GM19372 (cell line): ENCODE data around the gene MAPKAP1.

Experiments used
- ATAC-seq: cut with Tn5 transposase; IDR thresholded peaks from one replicate; pipeline ENCODE4 v1.9.1; 2021; ENCODE audit warnings: mild to moderate bottlenecking, low read depth, moderate library complexity; ENCODE audit not compliant: unreplicated experiment

MAPKAP1 gene

DNA sequence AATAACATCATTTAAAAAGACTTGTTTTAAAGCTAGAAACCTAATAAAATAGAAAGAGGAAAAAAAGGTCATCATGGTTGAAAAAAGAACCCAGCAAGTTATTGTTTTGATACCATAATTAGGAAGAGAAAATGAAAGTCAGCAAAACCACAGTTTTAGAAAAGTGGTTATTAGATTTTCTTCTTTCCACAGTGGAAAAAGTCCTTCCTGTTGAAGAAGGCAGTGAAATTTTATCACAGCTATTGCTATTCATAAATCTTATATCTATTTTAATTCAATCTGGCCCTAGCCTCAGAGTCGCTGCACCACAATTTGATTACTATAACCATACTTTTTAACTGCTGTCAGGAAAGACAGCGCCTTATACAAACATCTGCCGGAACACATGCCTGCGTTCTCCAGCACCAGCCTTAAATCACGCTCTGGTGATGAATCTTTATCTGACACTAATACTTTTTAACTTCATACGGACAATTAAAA lies 60.3 kb downstream of the MAPKAP1 start:
- ATAC-seq = no peak

DNA sequence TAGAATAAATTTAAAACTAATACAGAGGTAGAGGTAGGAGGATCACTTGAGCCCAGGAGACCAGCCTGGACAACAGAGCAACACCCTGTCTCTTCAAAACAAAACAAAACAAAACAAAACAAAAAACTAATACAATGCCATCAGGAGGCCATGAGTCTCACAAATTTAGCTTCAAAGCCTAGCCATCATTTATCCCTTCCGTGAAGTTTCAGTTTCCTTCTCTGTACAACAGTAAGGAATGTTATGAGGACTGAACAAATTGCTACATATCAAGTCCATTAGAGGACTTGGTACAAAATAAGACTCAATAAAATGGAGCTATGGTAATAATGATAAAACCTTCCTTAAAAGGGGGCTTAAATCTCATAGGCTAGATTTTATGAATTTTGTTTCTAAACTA lies 60.8 kb downstream of the MAPKAP1 start:
- no peak for ATAC-seq

DNA sequence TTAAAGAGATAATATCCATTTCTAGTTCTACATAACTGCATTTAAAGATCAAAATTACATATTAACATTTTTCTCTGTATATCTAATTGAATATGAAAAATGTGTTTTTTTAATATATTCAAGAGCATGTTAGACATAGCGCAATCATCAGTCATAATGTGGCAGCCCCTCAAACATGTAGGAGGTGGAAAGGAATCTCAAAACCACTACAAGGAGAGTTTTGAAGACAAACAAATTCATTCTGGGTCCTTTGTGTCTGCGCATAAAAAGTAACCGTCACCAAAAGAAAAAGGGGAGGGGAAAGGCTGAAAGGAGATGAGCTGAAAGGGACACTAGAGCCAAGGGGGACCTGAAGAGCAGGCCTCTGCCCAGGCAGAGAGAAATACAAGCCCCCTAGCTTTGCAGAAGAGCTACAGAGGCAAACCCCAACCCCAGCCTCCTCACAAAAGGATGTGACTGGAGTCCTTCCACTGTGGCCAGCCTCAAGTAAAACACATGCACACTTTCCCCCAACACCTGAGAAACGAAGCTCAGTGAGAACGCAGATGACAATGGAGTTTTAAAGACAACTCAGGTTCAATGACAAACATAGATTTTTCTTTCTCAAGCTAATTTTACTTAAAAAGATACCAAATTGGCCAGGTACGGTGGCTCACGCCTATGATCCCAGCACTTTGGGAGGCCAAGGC lies 62.0 kb downstream of the MAPKAP1 start:
- no peak for ATAC-seq

DNA sequence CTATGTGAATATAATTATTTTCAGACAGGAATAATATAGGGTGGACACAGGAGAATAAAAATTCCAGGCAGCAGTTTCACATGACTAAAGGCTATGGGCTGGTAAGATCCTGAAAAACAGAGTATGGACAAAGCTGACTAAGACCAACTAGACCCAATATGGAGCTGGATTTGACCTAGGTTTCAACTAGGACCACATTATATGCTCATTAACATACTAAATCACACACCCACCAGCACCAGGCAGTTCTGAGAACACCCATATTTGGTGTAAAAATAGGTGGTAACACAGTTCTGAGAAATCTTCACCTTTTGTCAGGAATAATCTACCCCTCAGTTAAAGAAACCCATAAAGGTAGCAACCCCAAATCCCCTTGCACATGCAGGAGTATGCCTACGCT lies 64.7 kb downstream of the MAPKAP1 start:
- no peak for ATAC-seq

DNA sequence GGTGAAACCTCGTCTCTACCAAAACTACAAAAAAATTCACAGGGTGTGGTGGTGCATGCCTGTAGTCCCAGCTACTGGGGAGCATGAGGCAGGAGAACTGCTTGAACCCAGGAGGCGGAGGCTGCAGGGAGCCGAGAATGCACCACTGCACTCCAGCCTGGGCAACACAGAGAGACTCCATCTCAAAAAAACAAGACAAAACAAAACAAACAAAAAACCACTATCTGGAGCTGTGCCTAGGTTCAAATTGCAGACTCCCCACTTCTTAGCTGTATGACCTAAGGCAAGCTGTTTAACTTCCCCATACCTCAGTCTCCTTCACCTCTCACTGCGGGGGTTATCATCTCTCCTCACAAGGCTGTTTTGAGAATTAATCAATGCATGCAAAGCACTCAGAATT lies 68.0 kb downstream of the MAPKAP1 start:
- ATAC-seq = no peak

DNA sequence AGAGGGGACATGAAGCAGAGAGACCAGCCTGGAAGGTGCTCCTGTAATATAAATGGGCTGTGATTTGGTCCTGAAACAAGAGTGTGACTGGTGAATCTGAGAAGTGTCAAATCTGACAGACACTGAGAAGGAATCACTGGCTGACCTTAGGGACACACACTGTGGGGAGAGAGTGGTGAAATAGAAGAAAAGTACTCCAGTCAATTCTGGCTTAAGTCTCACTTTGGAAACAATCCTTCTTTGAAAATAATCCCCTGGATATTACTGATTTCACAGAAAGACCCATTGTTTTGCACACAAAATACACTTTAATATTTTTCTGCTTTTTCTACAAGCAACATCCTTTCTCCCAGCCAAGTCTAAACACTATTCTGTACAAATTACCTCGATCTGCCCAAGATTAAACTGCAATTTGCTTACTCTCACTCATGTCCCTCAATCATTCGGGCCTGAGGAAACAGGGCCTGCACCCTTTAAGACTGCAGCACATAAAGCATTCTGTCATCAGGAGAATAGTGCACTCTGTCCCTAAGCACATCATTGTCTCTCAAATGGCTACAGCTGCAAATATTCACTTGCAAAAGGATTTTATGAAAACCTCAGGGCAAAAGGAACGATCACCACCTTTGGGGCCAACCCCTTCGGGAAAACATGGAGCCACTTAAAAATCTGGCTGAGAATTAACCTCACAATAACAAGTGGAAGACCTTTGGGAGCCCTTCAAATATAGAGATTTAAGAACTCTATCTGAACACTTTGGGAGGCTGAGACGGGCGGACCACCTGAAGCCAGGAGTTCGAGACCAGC lies 68.6 kb downstream of the MAPKAP1 start:
- no peak for ATAC-seq

DNA sequence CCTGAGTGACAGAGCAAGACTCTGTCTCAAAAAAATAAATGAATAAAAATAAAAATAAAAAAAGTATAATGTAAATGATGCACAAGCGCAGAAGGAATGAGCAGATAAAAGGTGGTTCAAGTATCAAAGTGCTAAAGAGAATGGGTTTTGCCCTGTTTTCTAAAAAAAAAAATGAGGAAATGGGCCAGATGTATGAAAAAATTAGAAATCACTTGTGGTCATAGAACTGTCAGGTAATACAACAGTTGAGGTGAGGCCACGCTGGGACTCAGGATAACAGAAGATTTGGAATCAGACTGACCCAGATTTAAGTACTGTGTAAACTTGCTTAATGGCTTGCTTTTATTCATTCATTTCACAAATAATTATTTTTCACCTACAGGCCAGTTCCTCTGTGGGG lies 69.8 kb downstream of the MAPKAP1 start:
- ATAC-seq = no peak

DNA sequence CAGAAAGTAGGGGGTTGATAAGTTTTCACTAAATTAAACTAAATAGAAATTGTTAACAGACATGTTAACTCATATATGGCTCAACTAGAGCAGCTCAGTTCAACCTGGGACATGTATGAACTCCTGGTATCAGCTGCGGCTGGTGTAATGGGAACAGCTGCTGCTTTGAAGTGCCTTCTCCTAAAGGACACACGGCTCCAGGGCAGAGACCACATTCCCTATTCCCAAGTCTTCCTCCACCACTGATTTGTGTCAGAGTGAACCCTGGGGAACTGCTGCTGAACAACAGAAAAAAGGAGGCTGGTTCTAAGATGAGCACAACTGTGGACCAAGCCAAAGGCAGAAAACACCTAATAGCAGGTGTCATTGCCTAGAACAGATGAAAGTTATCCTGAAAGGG lies 71.1 kb downstream of the MAPKAP1 start:
- ATAC-seq = no peak

DNA sequence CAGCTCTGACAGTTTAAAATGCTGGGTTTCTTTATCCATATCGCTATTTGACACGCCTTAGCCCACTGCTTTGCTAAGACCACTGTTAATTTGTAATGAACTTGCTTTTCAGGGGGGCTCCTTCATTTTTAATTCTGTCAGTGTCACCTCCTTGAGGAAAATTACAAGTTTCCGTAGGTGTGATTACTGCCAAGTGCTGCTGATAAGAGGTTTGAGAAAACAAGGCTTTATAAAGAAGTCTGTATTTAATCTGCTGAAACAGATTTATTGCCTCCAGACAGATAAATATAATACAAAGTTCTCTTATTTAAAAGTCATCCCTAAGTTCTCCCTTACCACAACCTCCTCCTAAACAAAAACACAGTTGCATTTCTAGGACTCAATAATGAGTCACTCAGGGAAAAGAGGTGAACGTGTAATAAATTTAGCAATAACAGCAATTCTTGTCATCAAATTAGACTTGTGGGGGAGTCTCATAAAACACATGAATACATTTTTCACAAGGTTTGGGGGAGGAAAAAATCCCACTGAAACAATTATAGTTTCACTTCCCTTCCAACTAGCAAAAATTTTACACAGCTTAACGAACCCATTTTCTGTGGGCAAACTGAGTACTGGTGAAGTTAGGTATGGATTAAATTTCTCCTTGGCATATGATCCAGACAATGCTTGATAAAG lies 72.8 kb downstream of the MAPKAP1 start:
- ATAC-seq = no peak

DNA sequence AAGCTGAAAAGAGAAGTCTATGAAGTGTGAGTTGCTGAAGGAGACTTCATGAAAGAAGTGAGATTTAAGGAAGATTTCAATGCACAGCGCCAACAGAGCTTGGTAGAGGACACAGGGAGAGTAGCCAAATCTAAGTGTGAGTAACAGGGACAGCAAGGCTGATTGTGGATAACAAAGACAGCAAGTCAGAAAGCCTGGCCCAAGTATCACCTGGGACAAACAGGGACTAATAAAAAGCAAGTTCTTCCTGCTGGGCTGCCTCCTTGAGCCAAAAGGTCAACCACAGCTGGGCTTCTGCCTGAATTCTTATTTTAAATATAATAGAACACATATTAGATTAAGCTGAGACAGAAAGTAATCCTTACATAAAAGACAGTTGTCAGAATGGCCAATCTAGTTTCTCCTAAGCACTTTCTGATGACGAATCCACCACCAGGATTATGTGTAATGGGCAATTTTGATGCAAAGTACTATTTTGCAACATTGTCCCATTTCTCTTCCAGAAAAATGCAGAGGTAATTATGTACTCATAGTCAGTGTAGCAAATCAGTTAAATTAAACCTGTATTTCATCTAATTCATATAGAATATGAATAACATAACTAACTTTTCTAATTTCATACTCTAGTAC lies 73.8 kb downstream of the MAPKAP1 start:
- ATAC-seq = no peak

DNA sequence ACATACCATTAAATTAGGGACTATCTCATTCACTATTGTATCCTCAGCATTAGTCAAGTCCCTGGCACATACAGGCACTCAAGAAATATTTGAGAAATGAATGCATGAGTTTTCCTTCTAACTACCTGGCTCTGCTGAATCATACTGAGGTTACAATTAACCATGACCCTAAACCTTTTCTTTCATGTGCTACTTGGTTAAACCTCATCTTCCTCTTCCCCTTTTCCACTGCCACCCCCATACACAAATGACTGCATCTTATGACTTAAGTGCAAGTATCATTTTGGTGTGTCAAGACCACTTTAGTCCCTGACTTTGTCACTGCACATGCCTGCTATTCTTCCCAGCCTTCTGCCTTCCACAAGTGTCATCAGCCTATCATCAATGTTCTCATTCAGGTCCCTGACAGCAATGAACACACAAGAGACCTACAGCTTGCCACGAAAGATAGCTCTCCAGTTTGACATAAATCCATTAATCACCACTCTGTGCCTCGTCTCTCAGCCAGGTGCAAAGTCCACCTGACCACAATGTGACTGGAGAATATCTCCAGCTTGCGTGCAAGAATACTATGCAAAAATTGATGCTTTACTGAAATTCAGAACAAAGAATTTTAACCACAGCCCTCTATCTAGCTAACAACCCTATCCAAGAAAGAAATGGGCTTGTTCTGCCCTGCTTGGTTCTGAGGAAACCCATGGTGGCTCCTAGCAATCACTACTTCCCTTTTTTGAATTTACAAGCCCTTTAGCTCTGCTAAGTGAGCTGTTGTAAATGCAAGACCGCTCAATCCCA lies 74.5 kb downstream of the MAPKAP1 start:
- ATAC-seq = peak; percentile 48

DNA sequence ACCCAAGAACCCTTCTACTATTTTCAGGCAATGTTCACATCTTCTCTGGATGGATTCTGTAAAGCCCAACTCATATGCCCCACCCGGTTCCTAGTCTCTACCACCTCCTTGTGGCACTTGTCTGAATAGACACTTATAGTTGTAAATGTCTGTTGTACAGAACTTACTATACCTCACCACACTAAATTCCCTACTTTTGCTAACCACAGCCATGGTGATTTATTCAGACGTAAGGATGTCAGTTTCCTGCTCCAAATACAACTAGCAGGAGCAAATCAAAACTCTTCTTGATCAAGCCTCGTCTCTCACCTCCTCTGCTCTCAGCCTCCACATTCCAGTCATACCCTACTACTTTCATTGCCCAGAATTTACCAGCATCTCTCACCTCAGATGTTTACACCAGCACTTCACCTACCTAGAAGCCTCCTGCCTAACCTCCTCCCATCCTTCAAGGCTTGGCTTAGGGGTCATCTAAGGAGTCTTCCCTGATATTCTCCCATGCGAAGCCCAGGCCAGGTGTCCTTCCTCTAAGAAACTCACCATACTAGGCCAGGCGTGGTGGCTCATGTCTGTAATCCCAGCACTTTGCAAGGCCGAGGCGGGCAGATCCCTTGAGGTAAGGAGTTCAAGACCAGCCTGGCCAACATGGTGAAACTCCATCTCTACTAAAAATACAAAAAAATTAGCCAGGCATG lies 75.5 kb downstream of the MAPKAP1 start:
- ATAC-seq = no peak

DNA sequence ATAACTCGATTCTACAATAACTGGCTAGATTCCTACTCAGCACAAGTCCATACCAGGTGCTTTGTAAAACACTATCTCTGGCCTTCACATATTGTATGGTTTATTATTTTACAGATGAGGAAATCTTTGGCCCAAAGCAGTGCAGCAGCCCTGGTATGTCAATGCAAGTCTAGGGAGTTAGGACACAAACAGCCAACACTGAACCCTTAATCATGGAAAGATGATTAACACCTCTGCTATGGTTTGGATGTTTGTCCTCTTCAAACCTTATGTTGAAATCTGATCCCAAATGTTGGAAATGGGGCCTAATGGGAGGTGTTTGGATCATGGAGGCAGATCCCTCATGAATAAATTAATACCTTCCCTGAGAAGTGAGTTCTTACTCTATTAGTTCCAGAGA lies 76.6 kb downstream of the MAPKAP1 start:
- ATAC-seq = no peak

DNA sequence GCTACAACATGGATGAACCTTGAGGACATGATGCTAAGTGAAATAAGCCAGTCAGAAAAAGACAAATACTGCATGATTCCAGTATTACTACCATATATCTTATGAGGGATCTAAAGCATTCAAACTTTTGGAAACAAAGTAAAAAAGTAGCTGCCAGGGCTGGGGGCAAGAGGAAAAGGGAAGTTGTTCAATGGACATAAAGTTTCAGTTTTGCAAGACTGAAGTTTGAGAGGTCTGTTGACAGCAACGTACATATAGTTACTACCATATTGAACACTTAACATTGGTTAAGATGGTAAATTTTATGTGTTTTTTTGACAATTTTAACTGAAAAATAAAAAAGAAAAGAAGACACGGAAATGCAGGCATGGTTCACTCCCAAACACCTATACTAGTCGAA lies 77.6 kb downstream of the MAPKAP1 start:
- no peak for ATAC-seq

DNA sequence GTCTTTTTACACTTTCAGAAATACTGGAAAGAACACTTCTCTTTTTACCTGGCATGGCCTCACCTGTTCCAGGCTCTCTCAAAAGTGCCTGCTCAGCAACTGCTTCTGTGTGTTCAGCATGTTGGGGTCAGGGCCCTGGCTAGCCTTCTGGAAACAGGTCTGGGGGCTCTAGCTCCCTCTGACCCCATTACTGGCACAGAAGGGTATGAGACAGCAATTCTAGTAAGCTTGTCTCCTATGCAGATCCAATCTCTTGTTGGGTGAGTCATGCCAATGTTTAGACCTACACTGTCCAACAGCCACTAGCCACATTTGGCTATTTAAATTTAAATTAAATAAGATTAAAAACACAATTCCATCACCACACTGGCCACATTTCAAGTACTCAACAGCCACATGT lies 80.8 kb downstream of the MAPKAP1 start:
- no peak for ATAC-seq

DNA sequence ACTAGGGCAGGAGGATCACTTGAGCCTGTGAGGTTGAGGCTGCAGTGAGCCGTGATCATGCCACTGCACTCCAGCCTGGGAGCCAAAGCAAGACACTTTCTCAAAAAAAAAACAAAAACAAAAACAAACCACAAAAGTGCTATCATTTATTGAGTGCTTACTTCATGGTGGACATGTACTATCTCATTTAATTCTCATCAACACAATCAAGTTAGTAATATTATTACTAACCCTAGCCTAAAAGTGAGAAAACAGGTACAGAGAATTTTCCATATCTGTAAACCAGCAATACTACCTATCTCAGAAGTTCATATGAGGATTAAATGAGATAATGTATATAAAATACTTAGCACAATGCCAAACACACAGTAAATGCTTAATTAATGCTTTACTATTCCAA lies 85.8 kb downstream of the MAPKAP1 start:
- no peak for ATAC-seq

DNA sequence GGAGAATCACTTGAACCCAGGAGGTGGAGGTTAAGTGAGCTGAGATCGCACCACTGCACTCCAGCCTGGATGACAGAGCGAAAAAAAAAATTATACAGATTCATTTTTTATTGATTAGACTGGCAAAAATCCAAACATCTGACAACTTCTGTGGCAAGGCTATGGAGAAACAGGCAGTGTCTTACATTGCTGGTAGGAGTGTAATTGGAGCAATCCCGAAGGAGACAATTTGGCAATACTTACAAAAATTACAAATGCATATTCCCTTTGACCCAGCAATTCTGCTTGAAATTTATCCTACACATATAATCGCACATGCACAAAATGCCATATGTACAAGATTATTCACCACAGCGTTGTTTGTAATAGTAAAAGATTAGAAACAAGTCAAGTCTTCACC lies 86.8 kb downstream of the MAPKAP1 start:
- no peak for ATAC-seq

DNA sequence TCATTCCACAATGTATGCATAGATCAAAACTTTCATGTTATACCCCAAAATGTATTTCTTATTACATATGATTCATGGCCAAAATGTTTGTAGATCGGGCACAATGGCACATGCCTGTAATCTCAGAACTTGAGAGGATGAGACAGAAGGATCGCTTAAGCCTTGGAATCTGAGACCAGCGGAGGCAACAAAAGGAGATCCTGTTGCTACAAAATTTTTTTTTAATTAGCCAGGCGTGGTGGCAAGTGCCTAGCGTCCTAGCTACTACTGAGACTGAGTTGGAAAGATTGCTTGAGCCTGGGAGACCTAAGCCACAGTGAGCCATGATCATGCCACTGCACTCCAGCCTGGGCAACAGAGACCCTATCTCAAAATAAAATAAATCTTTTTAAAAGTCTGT lies 89.9 kb downstream of the MAPKAP1 start:
- no peak for ATAC-seq

DNA sequence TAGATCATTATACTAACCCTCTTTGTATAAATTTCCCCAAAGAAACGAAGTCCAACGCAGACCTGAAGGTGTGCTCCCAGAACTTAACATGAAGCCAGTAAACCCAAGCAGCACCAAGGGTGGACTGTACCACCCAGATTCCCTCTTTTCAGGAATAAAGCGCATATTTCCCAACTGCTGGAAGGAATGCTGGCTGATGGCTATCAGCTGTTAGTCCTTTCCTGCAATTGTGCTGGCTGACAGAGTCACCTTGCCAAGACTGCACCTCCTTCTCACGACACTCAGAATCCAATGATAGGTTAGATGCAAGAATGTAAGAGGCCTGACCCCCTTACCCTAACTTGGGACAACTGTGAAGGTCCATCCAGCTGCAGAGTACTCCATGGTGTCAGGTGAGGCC lies 93.9 kb downstream of the MAPKAP1 start:
- ATAC-seq = no peak

DNA sequence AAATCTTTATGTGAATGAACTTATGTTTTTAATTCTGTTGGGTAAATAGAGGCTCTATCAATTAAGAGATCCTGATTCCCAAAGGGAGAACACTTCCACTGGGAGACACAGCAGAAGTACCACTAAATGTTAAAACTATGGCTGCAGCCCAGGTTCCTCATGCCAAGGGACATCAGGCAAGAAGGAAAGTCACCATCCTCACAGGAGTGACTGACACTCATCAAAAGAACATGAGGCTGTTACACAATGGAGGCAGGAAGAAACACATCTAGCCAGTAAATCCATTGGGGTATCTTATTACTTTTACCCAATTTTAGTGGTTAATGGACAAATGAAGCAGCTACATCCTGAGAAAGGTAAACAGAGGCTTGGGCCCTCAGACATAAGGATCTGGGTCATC lies 94.4 kb downstream of the MAPKAP1 start:
- no peak for ATAC-seq
